SJSA1 (cell line): ENCODE results near the gene PRDM16. TPM values are rescaled to one million over a fixed set of nuclear protein-coding genes. Genes with fewer than 3 reads are reported as not detected.
A peak's percentile ranks its signal among the peaks of the same experiment; 100 is the strongest.

ENCODE experiments used
- DNase-seq, 2 experiments: peaks; one replicate each; pipeline ENCODE4 v3.0.0-alpha.2; 2015 to 2020; ENCODE audit warnings: low spot score in 2 of 2, low read depth in 1 of 2
- H3K27ac ChIP-seq: fragments of 250-450 bp; sonication (Bioruptor Pico); 2 replicates; pipeline ENCODE4 v1.5.1; 2020; ENCODE audit warnings: mild to moderate bottlenecking, moderate library complexity
- H3K27me3 ChIP-seq: fragments of 250-450 bp; sonication (Bioruptor Pico); replicated peaks from 2 replicates; pipeline ENCODE4 v1.5.1; 2020; ENCODE audit warnings: mild to moderate bottlenecking, moderate library complexity
- H3K36me3 ChIP-seq: fragments of 250-450 bp; sonication (Bioruptor Pico); 2 replicates; pipeline ENCODE4 v1.5.1; 2020; ENCODE audit warnings: mild to moderate bottlenecking
- H3K4me1 ChIP-seq: fragments of 250-450 bp; sonication (Bioruptor Pico); replicated peaks from 2 replicates; pipeline ENCODE4 v1.6.1; 2021; ENCODE audit warnings: mild to moderate bottlenecking
- H3K4me3 ChIP-seq: fragments of 250-450 bp; sonication (Bioruptor Pico); 2 replicates; pipeline ENCODE4 v1.5.1; 2020; ENCODE audit warnings: mild to moderate bottlenecking
- H3K9me3 ChIP-seq: fragments of 250-450 bp; sonication (Bioruptor Pico); replicated peaks from 2 replicates; pipeline ENCODE4 v1.5.1; 2020; ENCODE audit warnings: mild to moderate bottlenecking
- total RNA-seq: library from RNA; depleted of rRNA; stranded (reverse); fragments of >200 nt; shearing (Covaris generic); gene quantifications from 2 replicates; pipeline ENCODE4 v1.2.3, GENCODE V29; 2014

PRDM16 gene
- total RNA-seq, 1 experiment from 2014 or later: 0.05 TPM

- H3K4me3 ChIP-seq: no peak overlapping the region
- no peaks in the 10 kb centered on the region for H3K4me1 ChIP-seq
- H3K27ac ChIP-seq: no peak overlapping the region
- no peaks in the 10 kb centered on the region for H3K9me3 ChIP-seq
- no peaks in the 10 kb centered on the region for H3K36me3 ChIP-seq
- H3K27me3 ChIP-seq: no peaks in the 10 kb centered on the region
- DNase-seq: no peak
Observed at GRCh38 chr1:3262681-3263286, 193.8 kb downstream of the PRDM16 start.

- Histone ChIP-seq H3K27me3 (no peaks in the 10 kb centered on the region), H3K27ac (no peak overlapping the region), H3K36me3 (no peaks in the 10 kb centered on the region), H3K4me3 (no peak overlapping the region), H3K4me1 (no peaks in the 10 kb centered on the region), H3K9me3 (no peaks in the 10 kb centered on the region)
- DNase-seq: no peak
Observed at GRCh38 chr1:3263790-3264189, 194.8 kb downstream of the PRDM16 start.

- Histone ChIP-seq H3K4me3 (no peak overlapping the region), H3K27ac (no peak overlapping the region), H3K4me1 (no peaks in the 10 kb centered on the region), H3K36me3 (no peaks in the 10 kb centered on the region), H3K9me3 (no peaks in the 10 kb centered on the region), H3K27me3 (no peaks in the 10 kb centered on the region)
- no peak for DNase-seq
Observed at GRCh38 chr1:3264456-3264855, 195.5 kb downstream of the PRDM16 start.

GRCh38 chr1:3265835-3266805, 197.1 kb downstream of the PRDM16 start:
- H3K27me3 ChIP-seq: no peaks in the 10 kb centered on the region
- no peak overlapping the region for H3K27ac ChIP-seq
- H3K36me3 ChIP-seq: no peaks in the 10 kb centered on the region
- H3K4me1 ChIP-seq: no peaks in the 10 kb centered on the region
- no peaks in the 10 kb centered on the region for H3K9me3 ChIP-seq
- H3K4me3 ChIP-seq: no peak overlapping the region
- no peak for DNase-seq

- no peaks in the 10 kb centered on the region for H3K9me3 ChIP-seq
Observed at GRCh38 chr1:3266870-3267549, 198.0 kb downstream of the PRDM16 start.

GRCh38 chr1:3267550-3268270, 198.7 kb downstream of the PRDM16 start:
- no peak overlapping the region for H3K4me3 ChIP-seq
- H3K27ac ChIP-seq: no peak overlapping the region
- DNase-seq: no peak
- no peaks in the 10 kb centered on the region for H3K36me3 ChIP-seq
- no peaks in the 10 kb centered on the region for H3K4me1 ChIP-seq
- H3K27me3 ChIP-seq: no peaks in the 10 kb centered on the region
- H3K9me3 ChIP-seq: no peaks in the 10 kb centered on the region

More at GRCh38 chr1:3266870-3267549, 198.0 kb downstream of the PRDM16 start:
- Histone ChIP-seq H3K27me3 (no peaks in the 10 kb centered on the region), H3K36me3 (no peaks in the 10 kb centered on the region), H3K4me1 (no peaks in the 10 kb centered on the region), H3K4me3 (no peak overlapping the region), H3K27ac (no peak overlapping the region)
- DNase-seq: no peak

GRCh38 chr1:3268281-3268680, 199.3 kb downstream of the PRDM16 start:
- Histone ChIP-seq H3K4me3 (no peak overlapping the region), H3K36me3 (no peaks in the 10 kb centered on the region), H3K27me3 (no peaks in the 10 kb centered on the region), H3K4me1 (no peaks in the 10 kb centered on the region), H3K9me3 (no peaks in the 10 kb centered on the region), H3K27ac (no peak overlapping the region)
- DNase-seq: no peak

- Histone ChIP-seq H3K36me3 (no peaks in the 10 kb centered on the region), H3K27ac (no peak overlapping the region), H3K27me3 (no peaks in the 10 kb centered on the region), H3K9me3 (no peaks in the 10 kb centered on the region), H3K4me1 (peaks cover 9% of the 10 kb centered on the region), H3K4me3 (no peak overlapping the region)
- DNase-seq: no peak
Observed at GRCh38 chr1:3270403-3271245, 201.6 kb downstream of the PRDM16 start.

GRCh38 chr1:3271866-3272265, 202.9 kb downstream of the PRDM16 start:
- no peak for DNase-seq
- Histone ChIP-seq H3K4me1 (peaks cover 19% of the 10 kb centered on the region), H3K4me3 (no peak overlapping the region), H3K9me3 (no peaks in the 10 kb centered on the region), H3K27ac (no peak overlapping the region), H3K27me3 (no peaks in the 10 kb centered on the region), H3K36me3 (no peaks in the 10 kb centered on the region)

- Histone ChIP-seq H3K4me3 (no peak overlapping the region), H3K4me1 (peaks cover 19% of the 10 kb centered on the region), H3K9me3 (no peaks in the 10 kb centered on the region), H3K27me3 (no peaks in the 10 kb centered on the region), H3K36me3 (no peaks in the 10 kb centered on the region), H3K27ac (no peak overlapping the region)
- DNase-seq: no peak
Observed at GRCh38 chr1:3272321-3273045, 203.5 kb downstream of the PRDM16 start.

- no peak for DNase-seq
- Histone ChIP-seq H3K27ac (no peak overlapping the region), H3K9me3 (no peaks in the 10 kb centered on the region), H3K36me3 (no peaks in the 10 kb centered on the region), H3K4me1 (peaks cover 19% of the 10 kb centered on the region), H3K27me3 (no peaks in the 10 kb centered on the region), H3K4me3 (no peak overlapping the region)
Observed at GRCh38 chr1:3273447-3273846, 204.4 kb downstream of the PRDM16 start.

- H3K4me1 ChIP-seq: peaks cover 19% of the 10 kb centered on the region
- H3K27me3 ChIP-seq: no peaks in the 10 kb centered on the region
- no peak overlapping the region for H3K4me3 ChIP-seq
- H3K9me3 ChIP-seq: no peaks in the 10 kb centered on the region
- no peak for DNase-seq
- no peaks in the 10 kb centered on the region for H3K36me3 ChIP-seq
- peak overlapping the region; percentile 71 for H3K27ac ChIP-seq
Observed at GRCh38 chr1:3274972-3275371, 206.0 kb downstream of the PRDM16 start.
